Spleen (tissue), 7 donors: ENCODE measurements around the gene KCNAB1.
A peak's percentile ranks its signal among the peaks of the same experiment; 100 is the strongest.

Experiments
- CTCF ChIP-seq, 11 experiments: fragments of 200-600 bp in 7 of 11; fragments of 450-650 bp in 4 of 11; sonication (generic) in 4 of 11; IDR thresholded peaks in 8 of 11; conservative IDR thresholded peaks in 3 of 11; 1 replicate in 7 of 11; 2 replicates in 4 of 11; pipeline versions ENCODE4 v1.4.0 to v1.8.0; 2016 to 2021; ENCODE audit warnings: antibody characterized with exemption in 11 of 11, inconsistent platforms in 4 of 11, mild to moderate bottlenecking in 1 of 11
- POLR2AphosphoS5 ChIP-seq, 3 donors: sonication (generic); formaldehyde crosslinking; IDR thresholded peaks; one replicate each; pipeline ENCODE4 v1.5.1; 2017; ENCODE audit warnings: antibody characterized with exemption in 3 of 3
- donor health status: DM: no; HTN: no; CAD: no; lungs with moderate emphysema.
- donor health status: DM: no; HTN: no; CAD: no.
- donor health status: DM: no; HTN: no; CAD: no.

- TF ChIP-seq POLR2AphosphoS5 (IDR thresholded peaks at IDR 0.05) = no peak
- TF ChIP-seq CTCF (IDR thresholded peaks at IDR 0.05 in 8 of 11, conservative IDR thresholded peaks at IDR 0.05 in 3 of 11) = peak; percentile 59 to 86 (median 81)
These were observed 30.2 kb downstream of the KCNAB1 start for GRCh38 chr3:156150434-156151066.
